ENCODE results near the gene RALGAPA2. TPM values are rescaled to one million over a fixed set of nuclear protein-coding genes. Genes with fewer than 3 reads are reported as not detected.

RALGAPA2 gene
- total and polyA plus RNA-seq, 5 donors from 2014 or later: 4.7 to 28.8 (median 6.2) TPM

DNA sequence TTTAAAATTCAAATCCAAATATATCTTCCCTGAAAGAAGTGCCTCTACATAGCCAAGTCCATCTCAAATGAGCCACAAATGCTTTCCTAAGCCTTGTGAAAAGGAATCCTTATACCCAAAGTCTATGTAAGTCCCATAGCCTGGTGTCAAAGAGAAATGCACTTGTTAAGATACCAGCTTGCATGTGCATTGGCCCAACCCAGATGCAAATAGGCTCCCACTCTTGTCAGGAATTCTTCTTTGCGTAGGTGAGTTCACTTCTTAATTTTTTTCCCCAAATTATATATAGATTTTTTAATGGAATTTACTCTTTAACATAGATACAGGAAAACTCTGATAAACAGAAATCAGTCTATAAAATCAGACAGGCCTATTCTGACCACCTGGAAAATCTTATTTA is 105.6 kb downstream of the RALGAPA2 start:
- H3K27ac ChIP-seq (ENCODE audit: insufficient read depth, low read length, poor library complexity, severe bottlenecking): no peak overlapping the region
- Mint-ChIP-seq H3K4me3 (no peak overlapping the region), H3K4me1 (peaks cover 0 to 4% (median 0%) of the 10 kb centered on the region in 4 donors), H3K36me3 (peaks cover 68% of the 10 kb centered on the region), H3K9me3 (no peaks in the 10 kb centered on the region), H3K27me3 (no peaks in the 10 kb centered on the region), H3K27ac (peak overlapping the region in 1 of 3 donors; percentile 57)
- H3K9me3 ChIP-seq (ENCODE audit: control insufficient read depth in 2 of 2, low read length in 2 of 2): no peaks in the 10 kb centered on the region
- no peaks in the 10 kb centered on the region for H3K27me3 ChIP-seq (ENCODE audit: control insufficient read depth, insufficient read depth, low read length)
- no peak overlapping the region for H3K4me3 ChIP-seq (ENCODE audit: low read depth, low read length)
- no peaks in the 10 kb centered on the region for H3K4me1 ChIP-seq (ENCODE audit: control insufficient read depth, insufficient read depth, low read length, poor library complexity, severe bottlenecking)
- no peak for ATAC-seq (ENCODE audit: low read depth in 2 of 2)
- no peak for DNase-seq
- H3K36me3 ChIP-seq (ENCODE audit: control insufficient read depth, insufficient read depth, low read length): peaks cover 10% of the 10 kb centered on the region

GRCh38 chr20:20606050-20606449 is 106.4 kb downstream of the RALGAPA2 start:
- H3K36me3 ChIP-seq (ENCODE audit: control insufficient read depth, insufficient read depth, low read length): peaks cover 18% of the 10 kb centered on the region
- H3K9me3 ChIP-seq (ENCODE audit: control insufficient read depth in 2 of 2, low read length in 2 of 2): no peaks in the 10 kb centered on the region
- peaks cover 0 to 4% (median 0%) of the 10 kb centered on the region in 4 donors for H3K4me1 Mint-ChIP-seq
- no peak overlapping the region for H3K27ac ChIP-seq (ENCODE audit: insufficient read depth, low read length, poor library complexity, severe bottlenecking)
- H3K27me3 Mint-ChIP-seq: no peaks in the 10 kb centered on the region
- H3K36me3 Mint-ChIP-seq: peaks cover 62% of the 10 kb centered on the region
- peak overlapping the region in 1 of 3 donors; percentile 57 for H3K27ac Mint-ChIP-seq
- H3K4me3 ChIP-seq (ENCODE audit: low read depth, low read length): no peak overlapping the region
- peak overlapping the region in 1 of 4 donors; percentile 36 for H3K4me3 Mint-ChIP-seq
- DNase-seq (no peak), ATAC-seq (ENCODE audit: low read depth in 2 of 2) (no peak)
- no peaks in the 10 kb centered on the region for H3K4me1 ChIP-seq (ENCODE audit: control insufficient read depth, insufficient read depth, low read length, poor library complexity, severe bottlenecking)
- H3K27me3 ChIP-seq (ENCODE audit: control insufficient read depth, insufficient read depth, low read length): no peaks in the 10 kb centered on the region
- H3K9me3 Mint-ChIP-seq: no peaks in the 10 kb centered on the region

DNA sequence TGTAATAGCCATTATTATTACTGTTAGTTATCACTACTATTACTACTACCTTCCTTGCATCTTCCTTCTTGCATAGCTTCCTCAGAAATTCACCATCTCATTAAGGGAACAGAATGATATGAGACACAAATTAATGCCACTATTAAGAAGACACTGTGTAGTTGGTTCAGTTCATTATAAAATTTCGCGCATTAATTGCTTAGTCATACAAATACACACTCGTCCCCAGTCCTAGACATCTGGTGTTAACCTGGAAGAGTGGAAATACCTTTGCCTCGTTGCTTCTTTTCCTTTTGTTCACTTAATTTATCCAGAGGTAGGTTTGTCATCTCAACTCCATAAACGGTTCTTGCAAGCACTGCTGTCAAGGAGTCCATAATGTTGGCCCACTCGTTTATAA is 107.5 kb downstream of the RALGAPA2 start:
- Histone ChIP-seq H3K36me3 (ENCODE audit: control insufficient read depth, insufficient read depth, low read length) (peaks cover 24% of the 10 kb centered on the region), H3K9me3 (ENCODE audit: control insufficient read depth in 2 of 2, low read length in 2 of 2) (no peaks in the 10 kb centered on the region), H3K4me1 (ENCODE audit: control insufficient read depth, insufficient read depth, low read length, poor library complexity, severe bottlenecking) (no peaks in the 10 kb centered on the region), H3K4me3 (ENCODE audit: low read depth, low read length) (no peak overlapping the region), H3K27ac (ENCODE audit: insufficient read depth, low read length, poor library complexity, severe bottlenecking) (no peak overlapping the region), H3K27me3 (ENCODE audit: control insufficient read depth, insufficient read depth, low read length) (no peaks in the 10 kb centered on the region)
- no peaks in the 10 kb centered on the region for H3K9me3 Mint-ChIP-seq
- peaks cover 59% of the 10 kb centered on the region for H3K36me3 Mint-ChIP-seq
- ATAC-seq (ENCODE audit: low read depth in 2 of 2) (no peak), DNase-seq (no peak)
- no peak overlapping the region for H3K27ac Mint-ChIP-seq
- peaks cover 0 to 4% (median 0%) of the 10 kb centered on the region in 4 donors for H3K4me1 Mint-ChIP-seq
- no peaks in the 10 kb centered on the region for H3K27me3 Mint-ChIP-seq
- H3K4me3 Mint-ChIP-seq: no peak overlapping the region

- Histone ChIP-seq H3K27ac (ENCODE audit: insufficient read depth, low read length, poor library complexity, severe bottlenecking) (no peak overlapping the region), H3K4me1 (ENCODE audit: control insufficient read depth, insufficient read depth, low read length, poor library complexity, severe bottlenecking) (no peaks in the 10 kb centered on the region), H3K27me3 (ENCODE audit: control insufficient read depth, insufficient read depth, low read length) (no peaks in the 10 kb centered on the region), H3K36me3 (ENCODE audit: control insufficient read depth, insufficient read depth, low read length) (peaks cover 24% of the 10 kb centered on the region), H3K4me3 (ENCODE audit: low read depth, low read length) (no peak overlapping the region), H3K9me3 (ENCODE audit: control insufficient read depth in 2 of 2, low read length in 2 of 2) (no peaks in the 10 kb centered on the region)
- no peak for DNase-seq
- Mint-ChIP-seq H3K27ac (no peak overlapping the region), H3K4me3 (no peak overlapping the region), H3K9me3 (no peaks in the 10 kb centered on the region), H3K36me3 (peaks cover 58% of the 10 kb centered on the region), H3K27me3 (no peaks in the 10 kb centered on the region), H3K4me1 (peaks cover 0 to 4% (median 0%) of the 10 kb centered on the region in 4 donors)
- no peak for ATAC-seq (ENCODE audit: low read depth in 2 of 2)
These were observed 108.1 kb downstream of the RALGAPA2 start for GRCh38 chr20:20604357-20604756.

DNA sequence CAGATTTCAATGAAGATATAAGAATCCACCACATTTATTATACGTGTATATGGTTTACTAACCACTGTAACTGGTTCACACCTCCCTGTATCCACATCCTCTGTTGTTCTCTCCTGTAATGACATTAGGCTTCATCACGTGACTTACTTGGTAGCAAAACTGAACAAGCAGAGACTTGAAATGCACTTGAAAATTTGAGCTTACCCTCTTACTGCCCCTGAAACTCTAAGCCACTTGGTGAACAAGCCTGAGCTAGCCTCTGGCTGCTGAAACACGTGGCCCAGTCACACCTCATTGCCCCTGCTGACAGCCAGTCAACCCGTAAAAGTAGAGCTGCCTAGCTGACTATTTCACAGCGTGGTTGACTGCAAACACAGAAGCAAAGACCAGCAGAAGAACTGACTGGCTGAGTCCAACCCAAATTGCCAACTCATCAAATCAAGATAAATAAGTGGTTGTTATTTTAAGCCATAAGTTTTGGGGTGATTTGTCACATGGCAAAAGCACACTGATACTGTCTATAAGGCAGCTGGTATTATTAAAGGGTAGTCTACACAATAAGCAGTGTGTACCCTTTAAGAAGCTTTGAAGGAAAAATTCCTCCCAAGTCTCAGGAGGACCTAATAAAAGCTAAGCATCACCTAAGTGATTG is 109.0 kb downstream of the RALGAPA2 start:
- no peak for ATAC-seq (ENCODE audit: low read depth in 2 of 2)
- Histone ChIP-seq H3K27ac (ENCODE audit: insufficient read depth, low read length, poor library complexity, severe bottlenecking) (no peak overlapping the region), H3K36me3 (ENCODE audit: control insufficient read depth, insufficient read depth, low read length) (peaks cover 27% of the 10 kb centered on the region), H3K9me3 (ENCODE audit: control insufficient read depth in 2 of 2, low read length in 2 of 2) (no peaks in the 10 kb centered on the region), H3K27me3 (ENCODE audit: control insufficient read depth, insufficient read depth, low read length) (no peaks in the 10 kb centered on the region), H3K4me1 (ENCODE audit: control insufficient read depth, insufficient read depth, low read length, poor library complexity, severe bottlenecking) (no peaks in the 10 kb centered on the region), H3K4me3 (ENCODE audit: low read depth, low read length) (no peak overlapping the region)
- Mint-ChIP-seq H3K27ac (no peak overlapping the region), H3K9me3 (peaks cover 0 to under 1% (median 0%) of the 10 kb centered on the region in 7 donors), H3K27me3 (no peaks in the 10 kb centered on the region), H3K36me3 (peaks cover 56% of the 10 kb centered on the region), H3K4me3 (no peak overlapping the region), H3K4me1 (peaks cover 0 to 4% (median 0%) of the 10 kb centered on the region in 4 donors)
- DNase-seq: no peak

DNA sequence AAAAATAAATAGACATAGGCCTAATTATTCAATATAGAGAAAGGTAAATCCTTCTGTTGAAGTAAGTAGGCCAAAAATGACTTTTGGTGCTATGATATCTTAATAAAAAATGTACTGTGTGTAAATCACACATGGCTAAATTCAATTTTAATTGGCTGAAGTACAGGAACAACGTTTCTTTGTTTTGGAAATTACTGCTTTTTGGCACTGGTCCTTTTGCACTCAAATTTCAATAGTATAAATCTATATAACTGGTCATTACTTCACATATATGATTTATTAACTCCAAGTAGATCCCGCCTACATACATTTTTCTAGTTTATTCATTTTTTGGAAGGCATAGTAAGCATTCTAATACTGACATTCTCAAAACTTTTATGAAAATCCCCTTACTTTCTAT is 114.5 kb downstream of the RALGAPA2 start:
- Mint-ChIP-seq H3K27ac (no peak overlapping the region), H3K4me3 (no peak overlapping the region), H3K36me3 (peaks cover 25% of the 10 kb centered on the region), H3K9me3 (peaks cover 0 to 1% (median 0%) of the 10 kb centered on the region in 7 donors), H3K4me1 (peaks cover 0 to 5% (median 0%) of the 10 kb centered on the region in 4 donors), H3K27me3 (no peaks in the 10 kb centered on the region)
- DNase-seq (no peak), ATAC-seq (ENCODE audit: low read depth in 2 of 2) (no peak)
- Histone ChIP-seq H3K27ac (ENCODE audit: insufficient read depth, low read length, poor library complexity, severe bottlenecking) (no peak overlapping the region), H3K27me3 (ENCODE audit: control insufficient read depth, insufficient read depth, low read length) (no peaks in the 10 kb centered on the region), H3K4me3 (ENCODE audit: low read depth, low read length) (no peak overlapping the region), H3K4me1 (ENCODE audit: control insufficient read depth, insufficient read depth, low read length, poor library complexity, severe bottlenecking) (no peaks in the 10 kb centered on the region), H3K9me3 (ENCODE audit: control insufficient read depth in 2 of 2, low read length in 2 of 2) (no peaks in the 10 kb centered on the region), H3K36me3 (ENCODE audit: control insufficient read depth, insufficient read depth, low read length) (peaks cover 22% of the 10 kb centered on the region)

DNA sequence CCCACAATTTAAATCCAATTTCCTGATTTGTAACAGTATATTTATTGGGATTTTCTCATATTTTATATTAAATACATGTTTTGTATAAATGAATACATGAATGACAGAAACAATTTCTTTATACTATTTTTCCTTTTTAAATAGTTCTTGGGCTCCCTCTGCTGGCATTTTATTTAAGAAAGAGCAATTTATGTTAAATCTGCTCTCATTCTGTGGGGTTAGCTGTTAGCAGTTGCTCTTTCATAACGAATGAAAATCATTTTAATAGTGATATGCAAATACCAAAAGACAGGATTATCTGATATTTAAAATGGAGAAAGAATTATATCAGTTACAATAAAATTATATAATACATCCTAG is 118.3 kb downstream of the RALGAPA2 start:
- no peaks in the 10 kb centered on the region for H3K4me1 ChIP-seq (ENCODE audit: control insufficient read depth, insufficient read depth, low read length, poor library complexity, severe bottlenecking)
- Mint-ChIP-seq H3K27ac (no peak overlapping the region), H3K4me3 (no peak overlapping the region), H3K4me1 (peaks cover 0 to 5% (median 2%) of the 10 kb centered on the region in 4 donors), H3K9me3 (peaks cover 0 to 1% (median 0%) of the 10 kb centered on the region in 7 donors), H3K27me3 (no peaks in the 10 kb centered on the region), H3K36me3 (peaks cover 35% of the 10 kb centered on the region)
- ATAC-seq (ENCODE audit: low read depth in 2 of 2) (no peak), DNase-seq (peak in 2 of 3 donors; percentile 6 to 49)
- no peak overlapping the region for H3K27ac ChIP-seq (ENCODE audit: insufficient read depth, low read length, poor library complexity, severe bottlenecking)
- H3K27me3 ChIP-seq (ENCODE audit: control insufficient read depth, insufficient read depth, low read length): no peaks in the 10 kb centered on the region
- peaks cover 23% of the 10 kb centered on the region for H3K36me3 ChIP-seq (ENCODE audit: control insufficient read depth, insufficient read depth, low read length)
- H3K4me3 ChIP-seq (ENCODE audit: low read depth, low read length): no peak overlapping the region
- H3K9me3 ChIP-seq (ENCODE audit: control insufficient read depth in 2 of 2, low read length in 2 of 2): no peaks in the 10 kb centered on the region

All from CD4-positive, CD25-positive, alpha-beta regulatory T cell (primary cell).